ENCODE data around the gene GPC2.
"Not testable (repeated sequence)": the region's sequence is repeated elsewhere in the genome, so short reads cannot be mapped to it uniquely, and the experiment has no call there.

- not testable (repeated sequence) for TF ChIP-seq CTCF (optimal IDR thresholded peaks at IDR 0.05 in 1 of 3, IDR thresholded peaks at IDR 0.05 in 1 of 3, conservative IDR thresholded peaks at IDR 0.05 in 1 of 3; ENCODE audit: extremely low read depth in 1 of 3, insufficient read depth in 2 of 3, low read length in 3 of 3); EZH2 (IDR thresholded peaks at IDR 0.05; ENCODE audit: low read length)
Observed at GRCh38 chr7:100195901-100196322, 18.7 kb upstream of the GPC2 start.
